NCI-H2227 treated with DMSO at 0.1 percent for 48 hours (cell line): ENCODE results near the gene VGF.
"Not testable (repeated sequence)": the region's sequence is repeated elsewhere in the genome, so short reads cannot be mapped to it uniquely, and the experiment has no call there.

Source experiments
- DNase-seq: peaks from one replicate; lab custom pipeline; 2025; lab: John Stamatoyannopoulos, UW

VGF gene

DNA sequence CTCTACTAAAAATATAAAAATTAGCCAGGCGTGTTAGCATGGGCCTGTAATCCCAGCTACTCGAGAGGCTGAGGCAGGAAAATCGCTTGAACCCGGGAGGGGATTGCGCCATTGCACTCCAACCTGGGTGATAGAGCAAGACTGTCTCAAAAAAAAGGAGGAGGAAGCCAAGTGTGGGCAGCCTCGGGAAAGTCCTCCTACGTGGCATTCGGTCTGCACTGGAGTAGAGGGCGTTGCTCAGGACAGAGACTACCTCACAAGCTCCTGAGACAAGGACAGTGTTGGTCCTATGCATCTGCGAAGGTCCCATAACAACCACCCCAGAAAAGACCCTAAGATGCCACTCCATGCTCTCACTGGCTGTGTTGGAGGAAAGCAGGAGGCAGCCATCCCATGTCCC lies 48.5 kb downstream of the VGF start:
- no peak for DNase-seq

- no peak for DNase-seq
These were observed 50.2 kb downstream of the VGF start for GRCh38 chr7:101115215-101115614.

- no peak for DNase-seq
These were observed 50.9 kb downstream of the VGF start for GRCh38 chr7:101114492-101114891.

DNA sequence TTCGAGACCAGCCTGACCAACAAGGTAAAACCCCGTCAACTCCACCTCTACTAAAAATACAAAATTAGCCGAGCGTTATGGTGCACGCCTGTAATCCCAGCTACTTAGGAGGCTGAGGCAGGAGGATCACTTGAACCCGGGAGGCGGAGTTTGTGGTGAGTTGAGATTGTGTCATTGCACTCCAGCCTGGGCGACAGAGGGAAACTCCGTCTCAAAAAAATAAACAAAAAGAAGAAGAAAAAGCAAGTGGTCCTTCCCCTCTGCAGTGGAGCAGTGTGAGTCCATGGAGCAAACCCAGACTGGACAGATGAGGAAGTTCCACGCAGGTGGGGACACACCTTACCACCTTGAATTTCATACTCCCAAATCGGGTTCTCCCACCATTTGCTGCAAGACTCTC lies 51.5 kb downstream of the VGF start:
- no peak for DNase-seq

DNA sequence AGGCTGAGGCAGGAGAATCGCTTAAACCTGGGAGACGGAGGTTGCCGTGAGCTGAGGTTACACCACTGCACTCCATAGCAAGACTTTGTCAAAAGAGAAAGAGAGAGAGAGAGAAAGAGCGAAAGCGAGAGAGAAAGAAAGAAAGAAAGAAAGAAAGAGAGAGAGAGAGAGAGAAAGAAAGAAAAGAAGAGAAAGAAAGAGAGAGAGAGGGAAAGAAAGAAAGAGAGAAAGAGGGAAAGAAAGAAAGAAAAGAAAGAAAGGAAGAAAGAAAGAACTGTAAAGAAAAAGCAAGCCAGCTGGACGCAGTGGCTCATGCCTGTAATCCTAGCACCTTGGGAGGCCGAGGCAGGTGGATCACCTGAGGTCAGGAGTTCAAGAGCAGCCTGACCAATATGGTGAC lies 52.2 kb downstream of the VGF start:
- not testable (repeated sequence) for DNase-seq
